ENCODE results near the gene RRP1B.
A peak's percentile ranks its signal among the peaks of the same experiment; 100 is the strongest.
"Not testable (repeated sequence)": the region's sequence is repeated elsewhere in the genome, so short reads cannot be mapped to it uniquely, and the experiment has no call there.

RRP1B gene

GRCh38 chr21:43639470-43640353 lies 19.6 kb upstream of the RRP1B start:
- DNase-seq (ENCODE audit: low read depth in 2 of 3, low spot score in 2 of 3), result no peak

- DNase-seq (ENCODE audit: low read depth in 2 of 3, low spot score in 2 of 3), result no peak
Measured at GRCh38 chr21:43640400-43640799, 19.0 kb upstream of the RRP1B start.

DNA sequence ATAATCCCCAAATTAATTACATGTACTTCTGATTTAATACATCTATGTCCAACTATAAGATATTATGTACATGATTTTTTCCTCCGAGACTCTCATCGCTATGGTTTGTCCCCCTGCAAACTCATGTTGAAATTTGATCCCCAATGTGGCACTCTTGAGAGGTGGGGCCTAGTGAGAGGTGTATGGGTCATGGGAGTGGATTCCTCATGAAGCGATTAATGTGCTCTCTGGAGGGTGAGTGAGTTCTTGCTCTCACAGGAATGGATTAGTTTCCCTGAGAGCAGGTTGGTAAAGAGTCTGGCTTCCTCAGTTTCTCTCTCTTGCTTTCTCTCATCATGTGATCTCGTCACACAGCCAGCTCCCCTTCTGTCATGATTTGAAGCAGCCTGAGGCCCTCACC lies 16.2 kb upstream of the RRP1B start:
- no peak for DNase-seq (ENCODE audit: low read depth in 2 of 3, low spot score in 2 of 3)

DNA sequence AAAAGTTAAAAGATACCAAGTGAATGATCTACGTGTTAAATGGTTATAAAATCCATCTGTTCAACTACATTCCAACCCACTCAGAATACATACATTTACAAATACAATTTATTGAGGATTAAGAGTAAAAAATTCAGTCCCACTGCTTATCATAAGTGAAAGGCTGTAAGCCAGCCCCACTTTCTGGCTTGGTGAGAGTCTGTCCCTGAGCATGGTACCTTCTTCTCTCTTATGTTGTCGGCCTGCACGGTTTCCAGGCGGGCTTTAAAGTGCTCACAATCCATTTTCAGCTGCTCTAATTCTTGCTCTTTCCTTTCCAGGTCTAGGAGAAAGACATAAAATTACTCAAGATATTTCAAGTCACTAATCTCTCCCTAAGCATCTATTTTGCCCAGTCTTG lies 15.3 kb upstream of the RRP1B start:
- no peak for DNase-seq (ENCODE audit: low read depth in 2 of 3, low spot score in 2 of 3)

- DNase-seq (ENCODE audit: low read depth in 2 of 3, low spot score in 2 of 3), result no peak
Measured at GRCh38 chr21:43644609-43645008, 14.8 kb upstream of the RRP1B start.

GRCh38 chr21:43645136-43645891 lies 14.0 kb upstream of the RRP1B start:
- DNase-seq (ENCODE audit: low read depth in 2 of 3, low spot score in 2 of 3), result no peak

DNA sequence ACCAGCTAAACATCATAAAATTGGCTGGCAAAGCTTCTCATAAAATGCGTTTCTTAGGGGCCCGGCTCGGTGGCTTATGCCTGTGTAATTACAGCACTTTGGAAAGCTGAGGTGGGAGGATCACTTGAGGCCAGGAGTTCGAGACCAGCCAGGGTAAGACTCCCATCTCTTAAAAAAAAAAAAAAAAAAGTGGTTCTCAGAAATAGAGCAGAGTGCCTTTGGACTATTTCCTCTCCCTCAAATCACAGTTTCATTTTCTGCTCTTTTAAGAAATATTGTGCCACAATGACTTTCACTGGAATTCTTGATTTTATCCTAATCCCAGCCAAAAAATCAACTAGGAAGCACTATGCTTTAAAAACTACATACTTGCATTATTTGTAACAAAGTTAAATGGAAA lies 13.4 kb upstream of the RRP1B start:
- DNase-seq (ENCODE audit: low read depth in 2 of 3, low spot score in 2 of 3), result no peak

DNA sequence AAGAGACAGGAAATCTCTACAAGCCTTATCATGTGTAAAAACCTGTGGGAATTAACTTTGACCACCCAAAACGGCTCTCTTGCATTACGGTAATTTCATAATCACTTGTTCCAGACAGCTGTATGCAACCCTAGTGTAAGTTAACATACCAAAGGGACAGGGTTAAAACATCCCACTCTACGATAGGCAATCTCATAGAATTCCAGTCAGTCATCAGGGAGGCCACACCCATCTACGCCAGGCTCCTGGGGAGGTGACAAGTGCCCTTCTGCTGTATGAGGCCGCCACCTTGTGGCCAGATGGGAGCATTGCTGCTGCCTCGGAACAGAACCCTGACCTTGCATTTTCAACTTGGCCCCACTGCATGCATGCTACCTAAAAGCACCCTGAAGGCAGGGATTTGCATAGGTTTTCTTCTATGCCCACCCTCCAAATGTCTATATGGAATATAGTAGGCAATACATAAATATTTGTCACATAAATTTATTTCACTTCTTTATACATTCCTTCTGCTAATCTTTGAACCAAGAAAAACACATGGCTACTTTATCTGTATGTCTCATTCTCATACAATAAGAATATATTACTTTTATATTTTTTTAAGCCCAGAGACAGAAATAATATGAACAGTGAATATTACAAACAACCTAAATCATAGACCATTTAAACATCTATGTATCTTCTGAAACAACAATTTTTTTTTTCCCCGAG lies 12.7 kb upstream of the RRP1B start:
- peak; percentile 53 to 75 (median 70) for DNase-seq (ENCODE audit: low read depth in 2 of 3, low spot score in 2 of 3)

DNA sequence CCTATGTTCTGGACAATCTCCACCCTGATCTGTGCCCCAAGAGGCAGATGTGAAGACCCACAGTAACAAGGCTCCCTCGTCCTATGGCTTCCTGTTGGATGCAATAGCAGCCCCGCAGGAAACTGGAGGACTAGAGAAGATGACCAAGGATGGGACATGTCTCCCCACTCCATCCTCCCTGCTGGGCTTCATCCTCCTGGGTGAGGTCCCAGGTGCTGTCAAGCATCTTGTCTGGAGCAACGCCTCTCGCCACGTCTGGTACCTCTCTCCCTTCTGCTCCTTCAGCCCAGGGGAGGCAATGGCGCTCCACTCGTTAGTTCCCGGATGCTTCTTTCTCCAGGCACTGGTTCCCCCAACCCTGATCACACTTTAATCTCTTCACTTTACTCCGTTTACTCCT lies 11.2 kb upstream of the RRP1B start:
- no peak for DNase-seq (ENCODE audit: low read depth in 2 of 3, low spot score in 2 of 3)

DNA sequence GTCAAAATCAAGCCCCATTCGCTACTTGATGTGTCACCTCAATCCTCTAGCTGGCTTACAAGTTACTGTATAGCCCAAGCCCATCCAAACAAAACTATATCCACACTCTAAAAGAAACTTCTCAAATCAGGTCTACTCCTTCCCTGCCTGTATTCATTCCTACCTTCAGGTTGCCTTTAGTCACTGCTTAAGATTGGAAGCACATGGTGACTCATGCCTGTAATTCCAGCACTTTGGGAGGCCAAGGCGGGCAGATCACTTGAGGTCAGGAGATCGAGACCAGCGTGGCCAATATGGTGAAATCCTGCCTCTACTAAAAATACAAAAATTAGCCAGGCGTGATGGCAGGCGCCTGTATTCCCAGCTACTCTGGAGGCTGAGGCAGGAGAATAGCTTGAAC lies 7.4 kb upstream of the RRP1B start:
- DNase-seq (ENCODE audit: low read depth in 2 of 3, low spot score in 2 of 3), result not testable (repeated sequence)

DNA sequence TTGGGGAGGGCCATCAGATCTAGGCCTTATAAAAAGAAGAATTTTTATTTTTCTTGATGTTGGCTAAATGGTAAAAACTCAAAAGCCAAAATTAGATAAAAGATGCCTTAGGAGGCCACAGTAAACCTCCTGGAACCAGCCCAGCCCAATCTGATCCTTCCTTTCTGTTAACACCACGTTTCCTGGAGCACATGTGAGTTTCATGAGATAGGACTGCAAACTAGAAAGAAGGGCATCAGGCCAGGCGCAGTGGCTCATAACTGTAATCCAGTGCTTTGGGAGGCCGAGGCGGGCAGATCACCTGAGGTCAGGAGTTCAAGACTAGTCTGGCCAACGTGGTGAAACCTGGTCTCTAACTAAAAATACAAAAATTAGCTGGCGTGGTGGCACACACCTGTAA lies 6.7 kb upstream of the RRP1B start:
- no peak for DNase-seq (ENCODE audit: low read depth in 2 of 3, low spot score in 2 of 3)

DNA sequence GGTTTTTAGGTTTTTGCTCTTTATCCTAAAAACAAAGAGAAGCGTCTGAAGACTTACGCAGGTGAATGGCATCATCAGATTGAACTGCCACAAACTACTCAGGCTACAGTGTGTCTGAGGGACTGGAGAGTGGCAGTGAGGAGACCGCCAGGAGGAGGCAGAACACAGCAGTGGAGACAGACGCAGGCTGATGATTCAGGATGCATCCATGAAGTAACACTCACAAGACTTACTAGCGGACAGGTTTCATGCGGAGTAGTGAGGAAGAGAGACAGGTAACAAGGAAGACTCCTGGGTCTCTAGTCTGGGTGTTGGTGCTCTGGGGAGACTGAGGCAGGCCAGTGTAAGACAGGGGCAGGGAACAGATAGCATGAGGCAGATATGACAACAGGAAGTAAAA lies 5.7 kb upstream of the RRP1B start:
- no peak for DNase-seq (ENCODE audit: low read depth in 2 of 3, low spot score in 2 of 3)

DNA sequence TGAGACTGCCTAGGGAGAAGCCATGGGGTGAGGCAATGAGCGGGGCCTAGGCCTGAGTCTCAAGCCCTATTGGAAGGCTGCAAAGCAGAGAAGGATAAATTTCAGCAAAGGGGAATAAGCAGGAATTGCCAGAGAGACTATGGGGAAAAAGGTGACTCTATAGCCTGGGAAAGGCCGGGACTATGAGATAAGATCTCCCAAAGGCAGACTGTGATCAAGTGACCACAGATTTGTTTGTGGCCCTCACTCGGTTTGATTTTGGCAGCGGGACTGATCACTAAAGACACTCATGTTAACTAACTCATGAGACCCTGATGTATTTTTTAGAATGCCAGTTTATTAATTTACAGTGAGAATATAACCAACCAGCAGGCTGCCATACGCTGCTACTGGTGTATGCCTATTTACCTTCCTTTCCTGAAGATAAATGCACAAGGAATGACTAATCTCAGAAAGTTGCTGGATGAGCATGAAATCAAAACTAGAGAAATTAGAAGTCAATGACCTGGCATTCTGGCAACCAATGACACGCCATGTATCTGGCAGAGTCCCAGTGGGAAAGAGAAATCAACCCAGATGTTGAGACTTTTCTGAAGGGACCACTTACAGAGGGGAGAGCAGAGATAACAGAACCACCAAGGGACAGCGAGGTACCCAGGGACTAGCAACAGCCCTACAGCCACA lies 4.4 kb upstream of the RRP1B start:
- DNase-seq (ENCODE audit: low read depth in 2 of 3, low spot score in 2 of 3), result no peak

- DNase-seq (ENCODE audit: low read depth in 2 of 3, low spot score in 2 of 3), result no peak
Measured at GRCh38 chr21:43657355-43658087, 1.8 kb upstream of the RRP1B start.

- DNase-seq (ENCODE audit: low read depth in 2 of 3, low spot score in 2 of 3), result no peak
Measured at GRCh38 chr21:43658088-43658741, 1.1 kb upstream of the RRP1B start.

- DNase-seq (ENCODE audit: low read depth in 2 of 3, low spot score in 2 of 3), result no peak
Measured at GRCh38 chr21:43658769-43659135, 608 bp upstream of the RRP1B start.

GRCh38 chr21:43662286-43662685 lies 2.9 kb downstream of the RRP1B start:
- DNase-seq (ENCODE audit: low read depth in 2 of 3, low spot score in 2 of 3), result no peak

- no peak for DNase-seq (ENCODE audit: low read depth in 2 of 3, low spot score in 2 of 3)
Measured at GRCh38 chr21:43663033-43663432, 3.7 kb downstream of the RRP1B start.

GRCh38 chr21:43664358-43664757 lies 5.0 kb downstream of the RRP1B start:
- no peak for DNase-seq (ENCODE audit: low read depth in 2 of 3, low spot score in 2 of 3)

- no peak for DNase-seq (ENCODE audit: low read depth in 2 of 3, low spot score in 2 of 3)
Measured at GRCh38 chr21:43665879-43666278, 6.5 kb downstream of the RRP1B start.

Data from activated CD8-positive, alpha-beta memory T cell treated with anti-CD3 and anti-CD28 coated beads for 48 hours (primary cell).